WERI-Rb-1 (cell line): ENCODE measurements around the gene NPTX1.
A peak's percentile ranks its signal among the peaks of the same experiment; 100 is the strongest.

Source experiments
- DNase-seq: peaks from one replicate; pipeline ENCODE4 v3.0.0-alpha.2; 2020
- H3K27ac ChIP-seq: fragments of 250-450 bp; sonication (Bioruptor Pico); 2 replicates; pipeline ENCODE4 v1.5.1; 2020; ENCODE audit warnings: mild to moderate bottlenecking, moderate library complexity
- H3K27me3 ChIP-seq: fragments of 250-450 bp; sonication (Bioruptor Pico); 2 replicates; pipeline ENCODE4 v1.5.1; 2021; ENCODE audit warnings: mild to moderate bottlenecking, low read depth, moderate library complexity; ENCODE audit not compliant: insufficient read depth, severe bottlenecking
- H3K36me3 ChIP-seq: fragments of 250-450 bp; sonication (Bioruptor Pico); 2 replicates; pipeline ENCODE4 v1.5.1; 2020; ENCODE audit warnings: mild to moderate bottlenecking, moderate library complexity
- H3K4me3 ChIP-seq: 2 replicates; pipeline ENCODE4 v1.5.1; 2011; ENCODE audit warnings: low read depth, mild to moderate bottlenecking, control low read depth, low read length
- H3K9me3 ChIP-seq: fragments of 250-450 bp; sonication (Bioruptor Pico); 2 replicates; pipeline ENCODE4 v1.5.1; 2021; ENCODE audit warnings: mild to moderate bottlenecking, moderate library complexity; ENCODE audit not compliant: severe bottlenecking
- TF ChIP-seq, protein P1 (sequence below): IDR thresholded peaks from 2 replicates; pipeline ENCODE4 v1.5.1; 2011; ENCODE audit warnings: low read depth, mild to moderate bottlenecking, control low read depth, inconsistent platforms, low read length

The NPTX1 gene

DNA sequence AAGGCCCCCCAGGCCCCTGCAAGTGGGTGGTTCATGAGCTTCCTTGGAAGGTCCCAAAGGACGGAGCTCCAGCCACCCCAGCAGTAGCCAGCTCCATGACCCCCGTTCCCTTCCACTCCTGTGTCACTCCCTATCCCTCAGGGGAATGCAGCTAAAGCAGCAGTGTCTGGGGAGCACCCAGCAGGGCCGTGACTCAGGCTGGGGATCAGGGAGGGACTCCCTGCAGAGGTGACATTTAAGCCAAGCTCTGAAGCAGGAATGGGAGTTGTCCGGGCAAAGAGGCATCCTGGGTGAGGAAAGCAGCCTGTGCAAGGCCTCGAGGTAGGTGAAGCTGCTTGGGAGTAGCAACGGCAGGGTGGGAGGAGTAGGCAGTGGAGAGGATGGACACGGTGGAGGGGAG, 11.1 kb upstream of the NPTX1 start:
- peak; percentile 58 for DNase-seq
- H3K27ac ChIP-seq = peak overlapping the region; percentile 73
- no peak overlapping the region for H3K4me3 ChIP-seq
- TF ChIP-seq, protein P1, sequence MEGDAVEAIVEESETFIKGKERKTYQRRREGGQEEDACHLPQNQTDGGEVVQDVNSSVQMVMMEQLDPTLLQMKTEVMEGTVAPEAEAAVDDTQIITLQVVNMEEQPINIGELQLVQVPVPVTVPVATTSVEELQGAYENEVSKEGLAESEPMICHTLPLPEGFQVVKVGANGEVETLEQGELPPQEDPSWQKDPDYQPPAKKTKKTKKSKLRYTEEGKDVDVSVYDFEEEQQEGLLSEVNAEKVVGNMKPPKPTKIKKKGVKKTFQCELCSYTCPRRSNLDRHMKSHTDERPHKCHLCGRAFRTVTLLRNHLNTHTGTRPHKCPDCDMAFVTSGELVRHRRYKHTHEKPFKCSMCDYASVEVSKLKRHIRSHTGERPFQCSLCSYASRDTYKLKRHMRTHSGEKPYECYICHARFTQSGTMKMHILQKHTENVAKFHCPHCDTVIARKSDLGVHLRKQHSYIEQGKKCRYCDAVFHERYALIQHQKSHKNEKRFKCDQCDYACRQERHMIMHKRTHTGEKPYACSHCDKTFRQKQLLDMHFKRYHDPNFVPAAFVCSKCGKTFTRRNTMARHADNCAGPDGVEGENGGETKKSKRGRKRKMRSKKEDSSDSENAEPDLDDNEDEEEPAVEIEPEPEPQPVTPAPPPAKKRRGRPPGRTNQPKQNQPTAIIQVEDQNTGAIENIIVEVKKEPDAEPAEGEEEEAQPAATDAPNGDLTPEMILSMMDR = no peak
- no peaks in the 10 kb centered on the region for H3K9me3 ChIP-seq
- no peaks in the 10 kb centered on the region for H3K36me3 ChIP-seq
- no peaks in the 10 kb centered on the region for H3K27me3 ChIP-seq

DNA sequence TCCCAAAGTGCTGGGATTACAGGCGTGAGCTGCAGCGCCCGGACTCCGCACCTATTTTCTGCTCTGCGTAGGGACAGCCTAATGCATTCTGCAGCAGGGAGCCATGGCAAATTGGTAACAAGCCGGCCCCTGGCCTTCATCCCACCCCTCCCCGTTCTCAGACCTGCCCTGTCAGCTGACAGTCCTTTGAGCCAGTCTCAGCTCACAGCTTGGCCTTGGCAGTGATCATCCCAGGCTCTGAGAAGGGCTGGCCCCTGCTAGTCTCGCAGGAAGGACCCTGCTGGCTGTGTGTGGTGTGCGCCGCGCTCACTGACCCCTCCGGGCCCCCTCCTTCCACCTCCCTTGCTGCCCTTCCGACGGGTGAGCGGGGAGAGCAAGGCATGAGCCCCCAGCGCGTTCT, 10.3 kb upstream of the NPTX1 start:
- no peaks in the 10 kb centered on the region for H3K27me3 ChIP-seq
- TF ChIP-seq, protein P1 = no peak
- no peaks in the 10 kb centered on the region for H3K36me3 ChIP-seq
- H3K9me3 ChIP-seq = no peaks in the 10 kb centered on the region
- DNase-seq = peak; percentile 83
- H3K27ac ChIP-seq = peak overlapping the region; percentile 73
- no peak overlapping the region; the same call in 1 of the 2 replicates for H3K4me3 ChIP-seq

DNA sequence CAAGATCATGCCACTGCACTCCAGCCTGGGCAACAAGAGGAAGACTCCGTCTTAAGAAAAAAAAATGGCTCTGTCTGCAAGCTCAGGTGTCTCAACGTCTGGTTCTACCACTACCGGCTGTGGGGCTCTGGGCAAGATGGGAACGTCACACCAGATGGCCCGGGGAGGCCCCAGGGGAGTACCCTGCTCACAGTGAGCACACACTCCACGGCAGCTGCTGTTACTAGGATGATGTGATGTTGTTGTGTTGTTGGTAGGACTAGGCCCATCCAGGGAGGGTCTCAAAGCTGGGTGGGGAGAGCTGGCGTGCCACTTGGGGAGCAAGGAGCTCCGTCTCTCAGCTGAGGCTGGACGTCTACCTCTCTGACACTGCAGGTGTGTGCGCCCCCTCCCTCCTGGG, 9.4 kb upstream of the NPTX1 start:
- Histone ChIP-seq H3K9me3 (no peaks in the 10 kb centered on the region), H3K27ac (peak overlapping the region; percentile 73), H3K36me3 (no peaks in the 10 kb centered on the region), H3K4me3 (no peak overlapping the region), H3K27me3 (no peaks in the 10 kb centered on the region)
- TF ChIP-seq, protein P1 = no peak
- peak; percentile 90 for DNase-seq

DNA sequence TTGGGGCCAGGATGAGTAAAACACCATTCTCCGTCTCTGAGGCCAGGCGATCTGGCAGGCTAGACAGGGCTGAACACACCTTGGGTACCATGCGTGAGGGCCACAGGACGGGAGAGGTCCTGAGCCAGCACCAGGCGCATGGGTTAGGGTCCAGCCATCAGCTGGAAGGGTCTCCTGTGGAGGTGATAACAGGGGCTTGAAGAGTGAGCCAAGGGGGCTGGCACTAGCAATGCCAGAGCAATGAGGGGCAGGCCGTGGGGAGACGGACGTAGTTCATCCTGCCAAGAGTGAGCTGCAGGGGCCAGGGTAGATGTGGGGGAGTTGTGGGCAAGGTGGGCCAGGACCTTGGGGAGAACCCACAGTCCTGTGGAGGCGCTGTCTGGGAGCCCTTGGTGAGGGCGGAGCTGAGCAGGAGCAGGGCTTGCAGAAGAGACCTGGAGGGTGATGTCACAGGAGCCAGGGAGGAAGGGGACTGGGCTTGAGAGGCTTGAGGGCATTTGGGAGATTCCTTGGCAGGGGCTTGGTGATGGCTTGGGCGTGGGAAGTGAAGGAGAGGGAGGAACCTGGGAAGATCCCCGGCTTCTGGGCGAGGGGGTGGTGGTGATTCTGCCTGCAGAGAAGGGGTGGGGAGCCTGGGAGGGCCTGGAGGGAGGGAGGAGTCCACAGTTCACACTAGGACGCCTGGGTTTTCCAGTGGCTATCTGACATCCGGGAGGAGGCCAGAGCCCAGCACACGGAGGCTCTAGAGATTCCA, 6.3 kb upstream of the NPTX1 start:
- Histone ChIP-seq H3K27ac (no peak overlapping the region), H3K4me3 (no peak overlapping the region), H3K36me3 (no peaks in the 10 kb centered on the region), H3K9me3 (no peaks in the 10 kb centered on the region), H3K27me3 (no peaks in the 10 kb centered on the region)
- DNase-seq = no peak
- TF ChIP-seq, protein P1 = 0 out of 2 replicates have a peak, but pooled peaks have one; percentile 6

DNA sequence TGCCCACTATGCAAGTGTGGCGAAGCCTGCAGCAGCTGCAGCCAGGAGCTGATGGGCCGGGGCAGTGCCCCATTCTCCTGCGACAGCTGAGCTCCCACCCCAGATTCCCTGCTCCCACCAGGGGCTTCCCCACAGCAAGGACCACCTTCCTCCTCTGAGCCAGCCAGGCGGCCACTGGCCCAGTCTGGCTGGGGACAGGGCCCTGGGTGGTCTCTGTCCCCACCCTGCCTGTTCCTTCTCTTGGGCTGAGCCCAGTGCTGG, 5.6 kb upstream of the NPTX1 start:
- no peaks in the 10 kb centered on the region for H3K9me3 ChIP-seq
- H3K4me3 ChIP-seq = no peak overlapping the region
- no peaks in the 10 kb centered on the region for H3K27me3 ChIP-seq
- H3K27ac ChIP-seq = no peak overlapping the region
- H3K36me3 ChIP-seq = no peaks in the 10 kb centered on the region
- TF ChIP-seq, protein P1 = no peak
- DNase-seq = no peak
